Epithelial cell of prostate (primary cell): ENCODE measurements around the gene AVL9.

Experiments
- DNase-seq: peaks from one replicate; pipeline ENCODE4 v3.0.0-alpha.2; 2011; ENCODE audit warnings: low read depth, low spot score
- H3K27ac ChIP-seq: fragments of 450-650 bp; 2 replicates; pipeline ENCODE4 v1.5.1; 2017; ENCODE audit warnings: mild to moderate bottlenecking

AVL9 gene

DNA sequence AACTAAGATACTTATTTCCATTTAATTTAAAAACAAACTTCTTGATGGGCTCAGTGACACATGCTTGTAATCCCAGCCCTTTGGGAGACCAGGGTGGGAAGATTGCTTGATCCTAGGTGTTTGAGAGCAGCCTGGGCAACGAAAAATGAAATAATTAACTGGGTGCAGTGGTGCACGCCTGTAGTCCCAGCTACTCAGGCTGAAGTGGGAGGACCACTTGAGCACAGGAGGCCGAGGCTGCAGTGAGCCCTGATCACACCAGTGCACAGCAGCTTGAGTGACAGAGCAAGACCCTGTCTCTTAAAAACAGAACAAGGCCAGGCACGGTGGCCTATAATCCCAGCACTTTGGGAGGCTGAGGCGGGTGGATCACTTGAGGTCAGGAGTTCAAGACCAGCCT, 37.4 kb downstream of the AVL9 start:
- no peak overlapping the region for H3K27ac ChIP-seq
- no peak for DNase-seq

- DNase-seq = no peak
- H3K27ac ChIP-seq = no peak overlapping the region
These were observed 38.2 kb downstream of the AVL9 start for GRCh38 chr7:32533276-32534029.

GRCh38 chr7:32535162-32535702, 39.9 kb downstream of the AVL9 start:
- no peak overlapping the region for H3K27ac ChIP-seq
- DNase-seq = no peak

DNA sequence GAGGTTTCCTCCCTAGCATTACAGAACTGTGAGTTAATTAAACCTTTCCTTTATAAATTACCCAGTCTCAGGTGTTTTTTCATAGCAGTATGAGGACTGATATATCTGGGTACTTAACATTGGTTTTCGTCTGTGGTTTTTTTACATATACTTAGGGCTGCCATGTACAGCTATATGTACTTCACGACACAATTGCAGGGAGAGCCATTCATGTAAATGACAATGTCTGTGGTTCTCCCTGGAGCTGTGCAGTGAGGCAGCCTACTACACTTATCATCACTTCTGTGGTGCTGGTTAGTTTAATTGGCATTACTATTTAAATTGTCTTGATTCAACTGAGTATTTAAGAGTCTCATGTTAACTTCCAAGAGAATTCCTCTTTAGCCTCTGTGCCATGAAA, 40.7 kb downstream of the AVL9 start:
- DNase-seq = no peak
- no peak overlapping the region for H3K27ac ChIP-seq

DNA sequence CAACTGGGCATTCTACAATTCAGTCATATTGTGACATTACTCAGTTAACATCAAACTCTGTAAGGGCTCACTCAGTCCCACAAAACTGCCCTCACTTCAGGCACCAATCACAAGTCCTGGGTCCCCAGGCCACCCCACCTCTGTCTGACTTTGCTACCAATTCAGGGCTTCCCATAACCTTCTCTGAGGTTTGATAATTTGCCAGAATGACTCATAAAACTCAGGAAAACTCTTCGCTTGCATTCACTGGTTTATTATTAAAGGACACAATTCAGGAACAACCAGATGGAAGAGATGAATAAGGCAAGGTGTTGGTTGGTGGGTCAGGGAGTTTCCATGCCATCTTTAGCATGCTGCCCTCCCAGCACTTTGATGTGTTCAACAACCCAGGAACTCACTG, 41.3 kb downstream of the AVL9 start:
- DNase-seq = no peak
- H3K27ac ChIP-seq = no peak overlapping the region

DNA sequence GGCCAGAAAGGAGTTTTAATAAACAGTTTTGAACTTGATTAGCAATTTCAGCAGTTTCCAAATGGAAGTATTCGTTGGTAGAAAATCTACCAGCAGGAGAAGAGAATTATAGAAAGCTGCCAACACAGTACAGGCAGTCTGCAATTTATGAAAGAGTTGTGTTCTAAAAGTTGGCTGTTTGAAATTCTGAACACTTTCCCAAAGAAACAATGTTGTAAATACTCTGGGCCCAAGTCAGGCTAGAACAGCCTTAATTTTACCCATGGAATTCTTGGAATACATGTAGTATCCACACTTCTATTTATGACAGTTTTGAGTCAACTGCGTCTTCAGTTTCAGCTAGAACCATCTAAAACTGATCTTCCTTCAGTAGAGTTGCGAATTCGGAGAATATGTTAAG, 42.5 kb downstream of the AVL9 start:
- no peak overlapping the region for H3K27ac ChIP-seq
- no peak for DNase-seq

GRCh38 chr7:32539366-32539765, 44.1 kb downstream of the AVL9 start:
- DNase-seq = no peak
- H3K27ac ChIP-seq = no peak overlapping the region

DNA sequence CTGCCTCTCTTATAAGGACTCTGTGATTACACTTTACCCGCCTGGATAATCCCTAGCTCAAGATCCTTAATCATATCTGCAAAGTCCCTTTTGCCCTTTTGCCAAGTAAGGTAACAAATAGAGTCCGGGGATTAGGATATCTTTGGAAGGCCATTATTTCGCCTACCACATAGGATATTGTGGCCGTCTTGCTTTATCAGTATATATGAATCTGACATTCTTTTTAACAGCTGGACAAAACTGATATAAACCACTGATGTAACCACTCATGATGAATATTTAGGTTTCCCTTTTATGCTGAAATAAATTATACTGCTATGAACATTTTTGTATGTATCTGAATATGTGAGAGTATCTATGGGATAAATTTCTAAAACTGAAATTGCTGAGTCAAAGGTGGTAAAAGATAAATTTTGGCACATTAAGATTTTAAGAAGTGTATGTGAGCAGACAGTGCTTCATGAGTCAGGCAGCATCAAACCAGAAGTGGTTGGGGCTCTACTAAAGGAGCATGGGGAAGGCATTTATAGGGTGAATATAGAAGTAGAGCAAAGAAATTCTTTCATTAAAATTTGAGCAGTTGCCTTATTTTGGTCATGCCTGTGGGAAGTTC, 44.7 kb downstream of the AVL9 start:
- no peak overlapping the region for H3K27ac ChIP-seq
- no peak for DNase-seq

DNA sequence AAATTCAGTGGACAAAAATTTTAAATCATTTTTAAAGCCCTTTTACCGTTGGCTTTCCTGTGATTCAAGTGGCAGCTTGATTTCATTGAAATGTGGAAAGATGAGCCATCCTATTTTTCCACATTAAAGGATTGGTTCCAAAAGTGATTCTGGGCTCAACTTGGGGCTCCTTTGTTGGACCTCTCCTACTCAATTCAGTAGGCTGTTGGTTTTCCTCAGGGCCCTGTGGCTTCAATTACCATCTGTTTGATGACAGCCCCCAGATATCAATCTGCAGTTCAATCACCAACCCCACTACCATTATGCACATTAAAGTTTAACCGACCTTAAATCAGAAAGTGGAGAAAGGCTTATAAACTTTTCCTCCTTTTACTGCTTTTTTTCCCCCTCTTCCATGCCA, 47.3 kb downstream of the AVL9 start:
- DNase-seq = no peak
- no peak overlapping the region for H3K27ac ChIP-seq

DNA sequence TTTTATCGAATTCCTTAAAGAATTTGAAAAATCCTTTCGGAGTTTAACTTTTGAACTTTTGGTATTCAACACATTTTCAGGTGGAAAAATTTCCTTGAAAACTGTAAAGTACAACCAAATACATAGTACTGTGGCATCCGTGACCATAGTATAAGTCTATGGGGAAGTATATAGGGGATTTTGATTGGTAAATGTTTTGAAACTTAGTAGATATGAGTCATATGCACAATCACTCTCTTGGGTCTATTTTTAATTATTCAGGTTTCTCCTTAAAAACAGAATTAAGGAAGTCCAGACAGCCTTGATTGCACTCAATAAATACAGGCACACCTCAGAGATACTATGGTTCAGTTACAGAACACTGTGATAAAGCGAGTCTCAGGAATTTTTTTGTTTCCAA, 64.2 kb downstream of the AVL9 start:
- no peak overlapping the region for H3K27ac ChIP-seq
- DNase-seq = no peak

GRCh38 chr7:32560075-32560474, 64.8 kb downstream of the AVL9 start:
- H3K27ac ChIP-seq = no peak overlapping the region
- no peak for DNase-seq

DNA sequence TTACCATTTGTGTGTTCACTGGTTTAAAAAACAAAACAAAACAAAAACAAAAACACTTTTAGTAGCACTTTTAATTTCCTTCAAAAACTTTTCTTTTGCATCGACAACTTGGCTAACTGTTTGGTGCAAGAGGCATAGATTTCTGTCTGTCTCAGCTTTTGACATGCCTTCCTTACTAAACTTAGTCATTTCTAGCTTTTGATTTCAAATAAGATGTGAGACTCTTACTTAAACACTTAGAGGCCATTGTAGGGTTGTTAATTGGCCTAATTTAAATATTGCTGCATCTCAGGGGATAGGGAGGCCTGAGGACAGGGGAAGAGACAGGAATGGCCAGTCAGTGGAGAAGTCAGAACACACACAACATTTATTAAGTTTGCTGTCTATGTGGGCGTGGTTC, 66.3 kb downstream of the AVL9 start:
- no peak for DNase-seq
- no peak overlapping the region for H3K27ac ChIP-seq

- DNase-seq = no peak
- no peak overlapping the region for H3K27ac ChIP-seq
These were observed 69.3 kb downstream of the AVL9 start for GRCh38 chr7:32564542-32564941.

DNA sequence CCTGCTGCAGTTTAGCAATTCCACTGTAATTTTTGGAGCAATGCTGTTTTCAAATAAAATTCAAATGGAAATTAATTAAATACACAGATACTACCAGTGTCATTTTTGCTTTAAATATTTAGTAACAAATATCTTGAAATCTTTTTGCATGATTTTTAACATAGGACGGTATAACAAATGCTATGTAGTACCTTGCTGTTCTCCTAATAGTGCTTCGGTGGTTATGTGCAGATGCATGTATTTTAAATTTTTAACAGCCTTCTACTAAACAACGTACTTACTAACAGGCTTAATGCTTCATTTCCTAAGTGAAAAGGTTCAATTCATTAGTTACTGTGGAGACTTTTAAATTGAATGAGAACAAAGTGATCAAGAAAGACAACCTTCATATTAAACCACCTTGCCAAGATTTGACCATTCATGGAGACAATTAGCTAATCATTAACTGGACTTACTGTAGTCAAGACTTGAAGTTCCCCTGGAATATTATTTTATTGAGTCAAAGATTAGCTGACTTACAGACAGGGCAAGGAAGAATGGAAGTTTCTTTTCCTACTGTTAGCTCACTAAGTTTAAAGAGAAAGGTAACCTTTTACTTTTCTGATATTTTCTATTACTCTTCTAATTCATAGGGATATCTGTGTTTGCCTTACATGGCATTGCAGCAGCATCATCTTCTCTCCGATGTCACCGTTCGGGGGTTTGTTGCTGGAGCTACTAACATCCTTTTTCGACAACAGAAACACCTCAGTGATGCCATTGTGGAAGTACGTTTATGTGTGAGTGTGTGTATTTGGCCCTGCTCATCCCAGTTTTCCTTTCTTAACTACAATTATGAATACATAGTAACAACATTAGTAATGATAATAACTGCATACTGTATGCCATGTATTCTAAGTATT, 74.3 kb downstream of the AVL9 start:
- no peak for DNase-seq
- no peak overlapping the region for H3K27ac ChIP-seq

DNA sequence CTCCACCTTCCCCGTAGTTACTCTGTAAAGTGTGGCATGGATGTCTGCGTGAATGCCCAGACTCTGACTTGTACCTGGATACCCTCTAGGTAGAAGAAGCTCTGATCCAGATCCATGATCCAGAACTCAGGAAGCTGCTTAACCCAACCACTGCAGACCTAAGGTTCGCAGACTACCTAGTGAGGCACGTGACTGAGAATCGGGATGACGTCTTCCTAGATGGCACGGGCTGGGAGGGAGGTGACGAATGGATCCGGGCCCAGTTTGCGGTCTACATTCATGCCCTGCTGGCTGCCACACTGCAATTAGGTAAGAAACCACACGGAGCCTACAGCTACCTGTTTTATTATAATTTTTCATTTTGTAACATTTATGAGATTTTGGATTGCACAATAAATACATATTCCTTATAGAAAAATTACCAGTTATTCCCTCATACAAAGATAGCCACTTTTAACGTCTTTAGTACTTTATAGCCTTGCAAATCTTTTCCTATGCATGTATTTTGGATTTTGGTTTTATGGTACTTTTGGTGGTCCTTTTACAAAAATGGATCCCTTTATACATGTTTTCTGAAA, 77.9 kb downstream of the AVL9 start:
- no peak for DNase-seq
- H3K27ac ChIP-seq = no peak overlapping the region

DNA sequence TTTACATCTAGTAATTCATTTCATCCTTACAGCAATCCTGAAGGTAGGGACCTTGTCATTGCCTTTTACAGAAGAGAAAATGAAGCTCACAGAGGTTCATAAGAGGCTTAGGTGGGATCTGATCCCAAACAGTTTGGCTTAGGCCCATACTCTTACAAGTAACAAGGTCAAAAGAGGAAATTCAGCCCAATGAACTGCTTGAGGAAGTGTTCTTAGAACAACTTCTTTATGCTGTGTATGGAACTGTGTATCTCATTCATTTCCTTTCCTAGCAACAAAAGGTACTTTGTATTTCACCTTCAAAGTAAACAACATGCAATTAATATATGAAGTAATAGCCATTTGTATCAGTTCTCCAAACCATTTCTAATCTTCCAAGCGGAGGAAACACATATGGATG, 79.3 kb downstream of the AVL9 start:
- H3K27ac ChIP-seq = no peak overlapping the region
- no peak for DNase-seq

DNA sequence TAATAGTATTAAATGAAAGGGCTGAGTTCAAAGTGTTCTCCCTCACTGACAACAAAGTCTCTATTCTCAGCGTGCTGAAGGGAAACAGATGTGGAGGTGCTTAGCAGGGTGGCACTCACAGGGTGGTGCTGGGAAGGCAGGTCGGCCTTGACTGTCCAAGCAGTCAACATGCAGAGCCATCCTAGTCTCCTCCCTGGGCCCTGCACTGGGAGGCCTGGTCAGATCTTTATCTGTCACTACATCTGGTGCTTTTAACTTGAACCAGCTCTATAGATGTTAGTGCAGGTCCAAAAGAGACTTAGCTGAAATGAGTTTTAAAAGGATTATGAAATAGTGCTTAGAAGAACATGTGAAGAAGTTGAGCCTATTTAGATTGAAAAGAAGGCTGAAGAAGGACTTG, 82.1 kb downstream of the AVL9 start:
- H3K27ac ChIP-seq = no peak overlapping the region
- DNase-seq = no peak

DNA sequence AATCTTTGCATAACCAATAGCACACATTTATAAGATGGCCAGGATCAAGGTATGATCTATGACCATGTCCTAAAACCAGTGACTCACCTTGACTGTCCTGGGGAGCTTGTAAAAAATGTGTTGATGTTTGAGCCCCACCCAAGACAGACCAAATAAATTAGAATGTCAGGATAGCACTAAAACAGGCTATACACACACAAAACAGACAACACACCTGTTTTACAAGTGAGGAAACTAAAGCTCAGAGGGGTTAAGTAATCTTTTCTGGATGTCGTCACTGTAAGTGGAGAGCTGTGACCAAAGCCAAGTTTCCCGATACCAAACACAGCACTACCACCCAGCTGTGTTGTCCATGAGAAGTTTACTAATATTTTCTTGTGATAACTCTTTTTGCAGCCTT, 84.5 kb downstream of the AVL9 start:
- H3K27ac ChIP-seq = no peak overlapping the region
- DNase-seq = no peak

DNA sequence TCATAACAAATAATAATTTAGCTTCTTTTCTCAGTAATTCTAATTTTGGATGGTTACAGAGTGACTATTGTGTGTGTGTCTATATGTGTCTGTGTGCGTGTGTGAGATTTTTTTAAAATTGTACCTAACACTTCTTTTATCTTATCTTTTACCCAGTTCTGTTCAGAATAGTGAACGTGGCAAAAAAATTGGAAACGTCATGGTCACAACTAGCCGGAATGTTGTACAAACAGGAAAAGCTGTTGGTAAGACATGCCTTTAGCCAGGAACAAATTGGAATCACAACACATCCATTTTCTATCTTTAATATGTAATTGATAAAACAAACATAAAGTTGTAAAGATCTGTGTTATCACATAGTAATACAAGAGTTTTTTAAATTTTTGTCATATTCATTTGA, 85.4 kb downstream of the AVL9 start:
- no peak for DNase-seq
- H3K27ac ChIP-seq = no peak overlapping the region

GRCh38 chr7:32582036-32582435, 86.7 kb downstream of the AVL9 start:
- DNase-seq = no peak
- no peak overlapping the region for H3K27ac ChIP-seq

- DNase-seq = no peak
- H3K27ac ChIP-seq = no peak overlapping the region
These were observed 88.5 kb downstream of the AVL9 start for GRCh38 chr7:32583791-32584190.
